GM12873 (cell line): ENCODE measurements around the gene LGSN.

Experiments used
- CTCF ChIP-seq: IDR thresholded peaks from 2 replicates; pipeline ENCODE4 v1.5.1; 2012; ENCODE audit warnings: low read depth, mild to moderate bottlenecking, moderate library complexity, low read length, control low read depth; ENCODE audit not compliant: insufficient read depth; ENCODE audit errors: missing control alignments

The LGSN gene

GRCh38 chr6:63249875-63250482, 69.8 kb downstream of the LGSN start:
- no peak for TF ChIP-seq CTCF

- TF ChIP-seq CTCF: no peak
These were observed 73.2 kb downstream of the LGSN start for GRCh38 chr6:63246581-63246980.

GRCh38 chr6:63245909-63246308, 73.9 kb downstream of the LGSN start:
- peak; percentile 37 for TF ChIP-seq CTCF

GRCh38 chr6:63245420-63245819, 74.4 kb downstream of the LGSN start:
- no peak for TF ChIP-seq CTCF

- TF ChIP-seq CTCF: no peak
These were observed 83.4 kb downstream of the LGSN start for GRCh38 chr6:63236398-63236817.
